ENCODE results near the gene GPR146. TPM values are rescaled to one million over a fixed set of nuclear protein-coding genes. Genes with fewer than 3 reads are reported as not detected.

GPR146 gene
- total and polyA plus RNA-seq, 2 of the 8 experiments (the other 6 are each of a cell fraction or from before 2014, with no cell fraction given), result 1.8 to 2.7 TPM

DNA sequence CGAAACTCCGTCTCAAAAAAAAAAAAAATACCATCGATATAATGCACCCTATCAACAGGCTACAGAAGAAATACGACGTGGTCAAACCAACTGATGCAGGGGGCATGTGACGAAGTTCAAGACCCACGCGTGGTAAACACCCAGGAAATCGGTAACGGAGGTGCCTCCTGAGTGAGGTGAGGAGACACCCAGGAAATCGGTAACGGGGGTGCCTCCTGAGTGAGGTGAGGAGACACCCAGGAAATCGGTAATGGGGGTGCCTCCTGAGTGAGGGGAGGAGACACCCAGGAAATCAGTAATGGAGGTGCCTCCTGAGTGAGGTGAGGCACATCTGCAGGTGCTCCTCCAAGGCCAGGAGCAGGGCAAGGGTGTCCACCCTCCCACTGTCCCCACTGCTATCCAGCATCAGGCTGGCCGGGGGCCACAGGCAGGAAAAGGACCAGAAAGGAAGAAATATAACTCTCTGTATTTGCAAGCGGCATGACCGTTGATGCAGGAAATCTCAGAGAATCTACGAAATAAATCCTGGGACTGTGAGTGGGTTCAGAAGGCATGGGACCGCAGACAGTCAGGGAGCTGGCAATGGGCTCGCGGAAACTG, 10.7 kb upstream of the GPR146 start:
- Histone ChIP-seq H3K14ac (ENCODE audit: insufficient read length) (no peak overlapping the region), H3K4me2 (ENCODE audit: insufficient read depth in 1 of 2, low read depth in 2 of 2, low read length in 2 of 2) (no peak overlapping the region), H2BK120ac (replicated peaks; ENCODE audit: low read depth, low read length) (no peak overlapping the region), H3K56ac (replicated peaks; ENCODE audit: insufficient read length, low read depth, low read length) (no peak overlapping the region), H3K79me2 (ENCODE audit: control insufficient read depth in 1 of 2, insufficient read depth in 2 of 2, low read length in 2 of 2) (no peaks in the 10 kb centered on the region; a peak in 1 of 4 replicates), H2BK20ac (ENCODE audit: low read length) (no peak overlapping the region), H3K79me1 (ENCODE audit: low read depth, low read length) (peaks cover 5% of the 10 kb centered on the region), H3K23ac (ENCODE audit: insufficient read length) (no peak overlapping the region), H3K23me2 (ENCODE audit: low read depth, low read length) (peaks cover 1% of the 10 kb centered on the region; the same call in 1 of the 2 replicates), H3K36me3 (ENCODE audit: control insufficient read depth in 2 of 4, insufficient read depth in 4 of 4, low read length in 3 of 4) (peaks cover 0 to 8% (median 0%) of the 10 kb centered on the region in 4 experiments; a peak in 3 of 8 replicates), H3K4me3 (ENCODE audit: extremely low read depth in 1 of 4, insufficient read depth in 2 of 4, low read depth in 3 of 4, low read length in 4 of 4) (no peak overlapping the region), H4K20me1 (replicated peaks in 1 of 2; ENCODE audit: control insufficient read depth in 1 of 2, insufficient read depth in 2 of 2, low read length in 2 of 2) (peaks cover 1 to 2% of the 10 kb centered on the region in 2 experiments), H3K27me3 (replicated peaks in 1 of 4; ENCODE audit: control insufficient read depth in 3 of 4, extremely low read depth in 1 of 4, insufficient read depth in 3 of 4, low read length in 3 of 4) (no peaks in the 10 kb centered on the region), H4K91ac (replicated peaks; ENCODE audit: insufficient read length, low read length) (no peak overlapping the region), H2BK12ac (ENCODE audit: low read depth, low read length) (no peak overlapping the region), H2BK15ac (ENCODE audit: low read length) (no peak overlapping the region), H2BK5ac (ENCODE audit: low read depth, low read length) (no peak overlapping the region), H3K4ac (replicated peaks; ENCODE audit: insufficient read length, low read depth, low read length) (no peak overlapping the region), H2AK5ac (ENCODE audit: low read depth, low read length) (no peak overlapping the region), H2AFZ (ENCODE audit: low read length) (no peak overlapping the region), H3K4me1 (replicated peaks in 1 of 4; ENCODE audit: control insufficient read depth in 3 of 4, insufficient read depth in 4 of 4, low read length in 3 of 4) (peaks cover 0 to 4% (median 2%) of the 10 kb centered on the region in 4 experiments; a peak in 4 of 7 replicates), H3K9ac (replicated peaks in 1 of 4; ENCODE audit: extremely low read depth in 1 of 4, low read depth in 3 of 4, low read length in 3 of 4) (no peak overlapping the region), H4K5ac (ENCODE audit: insufficient read length, low read depth, low read length) (no peak overlapping the region), H4K8ac (ENCODE audit: extremely low read depth, insufficient read depth, low read length) (no peak overlapping the region), H3K27ac (ENCODE audit: low read depth, low read length) (no peak overlapping the region), H3K18ac (ENCODE audit: extremely low read depth, low read length) (no peak overlapping the region), H3K9me3 (ENCODE audit: insufficient read depth in 2 of 2, low read depth in 1 of 2, low read length in 1 of 2) (peaks cover 10 to 18% of the 10 kb centered on the region in 2 experiments)
- ChIA-PET POLR2A (ENCODE audit: partially characterized antibody) (interaction anchor here (1.0 kb wide), 1 partner anchor 27 kb away, joined by 3 read pairs; no protein-coding TSS in a partner anchor), CTCF (ENCODE audit: partially characterized antibody) (interaction anchor here (1.3 to 2.3 kb wide), 2 partner anchors 32 to 38 kb away, joined by 3 to 4 read pairs; no protein-coding TSS in a partner anchor)
- FAIRE-seq, result no peak
- DNase-seq (ENCODE audit: low read depth in 1 of 2, low spot score in 2 of 2), result no peak
- 94% methylated on average over 19 of the region's 20 CpGs; no CpG with 5 or more reads in 1 of the 2 experiments for WGBS, 2 experiments (ENCODE audit: extremely low coverage in 1 of 2, insufficient coverage in 1 of 2, insufficient read length in 1 of 2, insufficient replicate concordance in 2 of 2, low coverage in 1 of 2, low lambda C conversion rate in 2 of 2, missing lambda C conversion rate in 1 of 2)
- TF ChIP-seq SAP30 (IDR thresholded peaks at IDR 0.05; ENCODE audit: insufficient read depth, insufficient replicate concordance, low read length), result no peak
- no peak for TF ChIP-seq HDAC2 (IDR thresholded peaks at IDR 0.05; ENCODE audit: borderline replicate concordance in 1 of 2, low read depth in 2 of 2, low read length in 2 of 2)
- TF ChIP-seq SUZ12 (IDR thresholded peaks at IDR 0.05; ENCODE audit: low read length), result no peak
- TF ChIP-seq CHD2 (IDR thresholded peaks at IDR 0.05; ENCODE audit: low read length), result no peak
- TF ChIP-seq EZH2 (IDR thresholded peaks at IDR 0.05; ENCODE audit: low read depth, low read length, severe bottlenecking), result no peak
- TF ChIP-seq CBX5 (IDR thresholded peaks at IDR 0.05; ENCODE audit: low read depth, low read length), result no peak
- TF ChIP-seq YY1 (IDR thresholded peaks at IDR 0.05; ENCODE audit: low read depth, low read length), result no peak
- TF ChIP-seq KDM5A (IDR thresholded peaks at IDR 0.05; ENCODE audit: low read length), result no peak
- TF ChIP-seq, protein P1, sequence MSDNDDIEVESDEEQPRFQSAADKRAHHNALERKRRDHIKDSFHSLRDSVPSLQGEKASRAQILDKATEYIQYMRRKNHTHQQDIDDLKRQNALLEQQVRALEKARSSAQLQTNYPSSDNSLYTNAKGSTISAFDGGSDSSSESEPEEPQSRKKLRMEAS (IDR thresholded peaks at IDR 0.05), result no peak
- no peak for TF ChIP-seq EP300 (IDR thresholded peaks at IDR 0.05; ENCODE audit: borderline replicate concordance in 1 of 2, low read depth in 2 of 2, low read length in 2 of 2)
- no peak for TF ChIP-seq POLR2A (IDR thresholded peaks at IDR 0.05; ENCODE audit: control extremely low read depth in 1 of 2, low read depth in 2 of 2, low read length in 2 of 2)
- no peak for TF ChIP-seq CBX8 (IDR thresholded peaks at IDR 0.05; ENCODE audit: borderline replicate concordance, low read depth, low read length)

Data from H1 (cell line).